Prostate gland (tissue), 2 donors: Measurements from ENCODE around the gene EMILIN1.

Experiments used
- CTCF ChIP-seq, 4 experiments: fragments of 200-600 bp in 2 of 4; fragments of 450-650 bp in 2 of 4; sonication (generic) in 2 of 4; IDR thresholded peaks; 1 replicate in 3 of 4; 2 replicates in 1 of 4; pipeline ENCODE4 v1.5.1; 2016 to 2019; ENCODE audit warnings: antibody characterized with exemption in 4 of 4, mild to moderate bottlenecking in 2 of 4, moderate library complexity in 2 of 4
- POLR2A ChIP-seq: fragments of 450-650 bp; IDR thresholded peaks from one replicate; pipeline ENCODE4 v1.6.1; 2016; ENCODE audit warnings: antibody characterized with exemption, mild to moderate bottlenecking

GRCh38 chr2:27049422-27050280 is 28.8 kb upstream of the EMILIN1 start:
- TF ChIP-seq CTCF (IDR thresholded peaks at IDR 0.05) (no peak), POLR2A (no peak)
